Fibroblast of skin of left quadriceps (primary cell): ENCODE data around the gene KRABD2.
"Not testable (repeated sequence)": the region's sequence is repeated elsewhere in the genome, so short reads cannot be mapped to it uniquely, and the experiment has no call there.

Experiments used
- DNase-seq, 2 experiments: peaks; one replicate each; pipeline ENCODE4 v3.0.0-alpha.2; 2013; ENCODE audit warnings: low read depth in 2 of 2

KRABD2 gene

GRCh38 chr17:8392674-8393469 lies 16.4 kb upstream of the KRABD2 start:
- no peak for DNase-seq

- no peak for DNase-seq
These were observed 15.8 kb upstream of the KRABD2 start for GRCh38 chr17:8392274-8392673.

GRCh38 chr17:8391711-8392110 lies 15.2 kb upstream of the KRABD2 start:
- no peak for DNase-seq

GRCh38 chr17:8387914-8388651 lies 11.6 kb upstream of the KRABD2 start:
- DNase-seq: no peak

- no peak for DNase-seq
These were observed 10.3 kb upstream of the KRABD2 start for GRCh38 chr17:8386841-8387240.

- peak; percentile 78 to 81 for DNase-seq
These were observed 8.4 kb upstream of the KRABD2 start for GRCh38 chr17:8384801-8385378.

GRCh38 chr17:8383143-8383822 lies 6.8 kb upstream of the KRABD2 start, which contains the start of gene RPL26:
TSS of gene RPL26 (minus strand) at chr17:8383193. CDS start at chr17:8382310, 883 bp downstream.
- DNase-seq: peak; percentile 98

GRCh38 chr17:8382880-8383142 lies 6.3 kb upstream of the KRABD2 start:
- DNase-seq: no peak

GRCh38 chr17:8382052-8382879 lies 5.8 kb upstream of the KRABD2 start:
- DNase-seq: no peak

- no peak for DNase-seq
These were observed 3.5 kb upstream of the KRABD2 start for GRCh38 chr17:8380049-8380448.

- DNase-seq: not testable (repeated sequence)
These were observed 1.6 kb upstream of the KRABD2 start for GRCh38 chr17:8378117-8378516.

GRCh38 chr17:8377422-8377821 lies 918 bp upstream of the KRABD2 start:
- DNase-seq: no peak

- no peak for DNase-seq
These were observed 705 bp downstream of the KRABD2 start for GRCh38 chr17:8375738-8376259.

GRCh38 chr17:8373856-8374255 lies 2.6 kb downstream of the KRABD2 start:
- not testable (repeated sequence) for DNase-seq

- DNase-seq: no peak
These were observed 4.1 kb downstream of the KRABD2 start for GRCh38 chr17:8372422-8372821.

GRCh38 chr17:8371786-8372185 lies 4.7 kb downstream of the KRABD2 start:
- DNase-seq: no peak

GRCh38 chr17:8369944-8370343 lies 6.6 kb downstream of the KRABD2 start:
- DNase-seq: no peak

- no peak for DNase-seq
These were observed 8.3 kb downstream of the KRABD2 start for GRCh38 chr17:8368193-8368592.

GRCh38 chr17:8366231-8366630 lies 10.3 kb downstream of the KRABD2 start:
- peak in 1 of 2 experiments; percentile 43 for DNase-seq

GRCh38 chr17:8365143-8365542 lies 11.4 kb downstream of the KRABD2 start:
- no peak for DNase-seq

- no peak for DNase-seq
These were observed 13.7 kb downstream of the KRABD2 start for GRCh38 chr17:8362651-8363332.
